Effector CD8-positive, alpha-beta T cell (primary cell): ENCODE data around the gene ZNF619.

ENCODE experiments used
- DNase-seq: peaks from one replicate; lab custom pipeline; 2025; lab: John Stamatoyannopoulos, UW

Gene ZNF619

GRCh38 chr3:40534283-40534682 lies 57.4 kb downstream of the ZNF619 start:
- no peak for DNase-seq
